HEK293 (cell line): ENCODE measurements around the gene TENT4A.
A peak's percentile ranks its signal among the peaks of the same experiment; 100 is the strongest.

Experiments used
- CTCF ChIA-PET: fragments of 350-600 bp; formaldehyde crosslinking; extraction: SDS; loops from one replicate; lab custom pipeline; 2021; ENCODE audit warnings: antibody characterized with exemption; lab: Yijun Ruan, JAX
- POLR2A ChIA-PET: fragments of 300-600 bp; formaldehyde crosslinking; extraction: SDS; loops from one replicate; lab custom pipeline; 2020; ENCODE audit warnings: antibody characterized with exemption, inconsistent platforms; lab: Yijun Ruan, JAX
- H3K27ac ChIP-seq: fragments of 200-500 bp; sonication (Bioruptor generic); 2 replicates; pipeline ENCODE4 v1.5.1; 2014; ENCODE audit warnings: low read depth, low read length, control low read depth, inconsistent platforms; ENCODE audit errors: extremely low read depth
- H3K36me3 ChIP-seq, 2 experiments: fragments of 200-500 bp in 1 of 2; sonication (Bioruptor generic) in 1 of 2; 1 replicate in 1 of 2; 2 replicates in 1 of 2; pipeline ENCODE4 v1.5.1; 2014 to 2017; ENCODE audit warnings: inconsistent platforms in 2 of 2, low read length in 2 of 2; ENCODE audit not compliant: control insufficient read depth in 2 of 2, insufficient read depth in 1 of 2
- H3K4me1 ChIP-seq: fragments of 200-500 bp; sonication (Bioruptor generic); 2 replicates; pipeline ENCODE4 v1.5.1; 2014; ENCODE audit warnings: mild to moderate bottlenecking, low read length, inconsistent platforms; ENCODE audit not compliant: control insufficient read depth, insufficient read depth
- H3K4me3 ChIP-seq: 2 replicates; pipeline ENCODE4 v1.5.1; 2011; ENCODE audit warnings: low read depth, mild to moderate bottlenecking, control low read depth, low read length, moderate library complexity
- H3K9me3 ChIP-seq: fragments of 200-500 bp; sonication (Bioruptor generic); 2 replicates; pipeline ENCODE4 v1.5.1; 2014; ENCODE audit warnings: low read depth, low read length, inconsistent platforms; ENCODE audit not compliant: control insufficient read depth, insufficient read depth
- GLI2 ChIP-seq: fragments of 450-650 bp; formaldehyde crosslinking; IDR thresholded peaks from 2 replicates; pipeline ENCODE4; 2017; ENCODE audit warnings: missing biosample characterization, missing genetic modification characterization, low read depth, borderline replicate concordance
- GLIS1 ChIP-seq: fragments of 450-650 bp; formaldehyde crosslinking; IDR thresholded peaks from 2 replicates; pipeline ENCODE4 v1.5.1; 2016; ENCODE audit warnings: missing biosample characterization, missing genetic modification characterization
- HIC1 ChIP-seq: fragments of 450-650 bp; formaldehyde crosslinking; IDR thresholded peaks from 2 replicates; pipeline ENCODE4 v1.5.1; 2016; ENCODE audit warnings: missing biosample characterization, missing genetic modification characterization
- ZFP41 ChIP-seq: fragments of 450-650 bp; formaldehyde crosslinking; IDR thresholded peaks from 2 replicates; pipeline ENCODE4 v1.5.1; 2016; ENCODE audit warnings: missing biosample characterization, missing genetic modification characterization, borderline replicate concordance
- ZIC2 ChIP-seq: fragments of 450-650 bp; formaldehyde crosslinking; IDR thresholded peaks from 2 replicates; pipeline ENCODE4 v1.5.1; 2016; ENCODE audit warnings: missing biosample characterization, missing genetic modification characterization
- ZNF121 ChIP-seq: fragments of 450-650 bp; formaldehyde crosslinking; IDR thresholded peaks from 2 replicates; pipeline ENCODE4 v1.5.1; 2016; ENCODE audit warnings: missing biosample characterization, missing genetic modification characterization
- ZNF26 ChIP-seq: fragments of 450-650 bp; formaldehyde crosslinking; IDR thresholded peaks from 2 replicates; pipeline ENCODE4 v1.5.1; 2016; ENCODE audit warnings: missing biosample characterization, missing genetic modification characterization
- ZNF292 ChIP-seq: fragments of 450-650 bp; formaldehyde crosslinking; IDR thresholded peaks from 2 replicates; pipeline ENCODE4 v1.5.1; 2016; ENCODE audit warnings: low read depth, missing biosample characterization, missing genetic modification characterization, borderline replicate concordance
- ZNF341 ChIP-seq: fragments of 450-650 bp; formaldehyde crosslinking; IDR thresholded peaks from 2 replicates; pipeline ENCODE4; 2016; ENCODE audit warnings: low read depth, missing biosample characterization, missing genetic modification characterization
- ZNF707 ChIP-seq: fragments of 450-650 bp; formaldehyde crosslinking; IDR thresholded peaks from 2 replicates; pipeline ENCODE4 v1.5.1; 2016; ENCODE audit warnings: missing biosample characterization, missing genetic modification characterization
- ZNF777 ChIP-seq: fragments of 450-650 bp; formaldehyde crosslinking; IDR thresholded peaks from 2 replicates; pipeline ENCODE4 v1.5.1; 2017; ENCODE audit warnings: missing biosample characterization, missing genetic modification characterization, borderline replicate concordance
- ZSCAN23 ChIP-seq: fragments of 450-650 bp; formaldehyde crosslinking; IDR thresholded peaks from 2 replicates; pipeline ENCODE4 v1.5.1; 2016; ENCODE audit warnings: missing biosample characterization, missing genetic modification characterization

Gene TENT4A

GRCh38 chr5:6730807-6731206 is 17.6 kb downstream of the TENT4A start:
- Histone ChIP-seq H3K36me3 (peaks cover 0 to 25% of the 10 kb centered on the region in 2 experiments; a peak in 1 of 3 replicates), H3K9me3 (no peaks in the 10 kb centered on the region), H3K4me3 (no peak overlapping the region), H3K27ac (no peak overlapping the region), H3K4me1 (peaks cover 42% of the 10 kb centered on the region)
- TF ChIP-seq ZNF707 (no peak), ZFP41 (tag by site-specific recombination) (no peak), ZSCAN23 (tag by site-specific recombination) (no peak), ZNF777 (tag by site-specific recombination) (no peak), ZNF292 (tag by site-specific recombination) (no peak)
- ChIA-PET CTCF (interaction anchor here (1.2 kb wide), 2 partner anchors 9 to 13 kb away, joined by 3 to 4 read pairs; no protein-coding TSS in a partner anchor), POLR2A (interaction anchor here (1.1 kb wide), 1 partner anchor 97 kb away, joined by 3 read pairs; the partner anchor contains the start of gene SRD5A1)

- CTCF ChIA-PET = interaction anchor here (0.6 to 1.2 kb wide), 2 partner anchors 14 to 92 kb away, joined by 3 to 4 read pairs; no protein-coding TSS in a partner anchor
- no peaks in the 10 kb centered on the region for H3K9me3 ChIP-seq
- H3K4me3 ChIP-seq = no peak overlapping the region
- TF ChIP-seq ZNF121 (tag by site-specific recombination) (peak; percentile 90), GLI2 (tag by site-specific recombination) (no peak), HIC1 (tag by site-specific recombination) (no peak)
- TF ChIP-seq, all 188 proteins: peak for 1
- H3K27ac ChIP-seq = no peak overlapping the region
- peaks cover 0 to 24% of the 10 kb centered on the region in 2 experiments; a peak in 1 of 3 replicates for H3K36me3 ChIP-seq
- H3K4me1 ChIP-seq = peaks cover 42% of the 10 kb centered on the region
- POLR2A ChIA-PET = interaction anchor here (0.7 kb wide), 1 partner anchor 99 kb away, joined by 3 read pairs; the partner anchor contains the start of genes NSUN2 and SRD5A1
Measured at GRCh38 chr5:6731465-6732237, 18.4 kb downstream of the TENT4A start.

GRCh38 chr5:6732634-6733410 is 19.6 kb downstream of the TENT4A start:
- Histone ChIP-seq H3K4me1 (peaks cover 34% of the 10 kb centered on the region), H3K27ac (no peak overlapping the region), H3K4me3 (no peak overlapping the region), H3K36me3 (peaks cover 7 to 36% of the 10 kb centered on the region in 2 experiments; a peak in 1 of 3 replicates), H3K9me3 (no peaks in the 10 kb centered on the region)
- ChIA-PET CTCF (no interaction called here), POLR2A (no interaction called here)
- peak; percentile 68 for TF ChIP-seq ZIC2 (tag by site-specific recombination)
- peak; percentile 83 for TF ChIP-seq GLIS1 (tag by site-specific recombination)
- TF ChIP-seq ZNF341 (tag by site-specific recombination) = 0 out of 2 replicates have a peak, but pooled peaks have one; percentile 18
- no peak for TF ChIP-seq ZNF26 (tag by site-specific recombination)
